Prostate gland (tissue), 2 donors: ENCODE measurements around the gene RGS9BP.

Experiments used
- CTCF ChIP-seq, 4 experiments: fragments of 200-600 bp in 2 of 4; fragments of 450-650 bp in 2 of 4; sonication (generic) in 2 of 4; IDR thresholded peaks; 1 replicate in 3 of 4; 2 replicates in 1 of 4; pipeline ENCODE4 v1.5.1; 2016 to 2019; ENCODE audit warnings: antibody characterized with exemption in 4 of 4, mild to moderate bottlenecking in 2 of 4, moderate library complexity in 2 of 4
- POLR2A ChIP-seq: fragments of 450-650 bp; IDR thresholded peaks from one replicate; pipeline ENCODE4 v1.6.1; 2016; ENCODE audit warnings: antibody characterized with exemption, mild to moderate bottlenecking
- POLR2AphosphoS5 ChIP-seq: sonication (generic); formaldehyde crosslinking; IDR thresholded peaks from one replicate; pipeline ENCODE4 v1.6.1; 2017; ENCODE audit warnings: antibody characterized with exemption

GRCh38 chr19:32709032-32709431 lies 33.4 kb downstream of the RGS9BP start:
- TF ChIP-seq POLR2AphosphoS5 = no peak
- TF ChIP-seq CTCF (IDR thresholded peaks at IDR 0.05) = no peak
- no peak for TF ChIP-seq POLR2A
